HG02759 (cell line): ENCODE data around the gene TATDN2.
"Not testable (repeated sequence)": the region's sequence is repeated elsewhere in the genome, so short reads cannot be mapped to it uniquely, and the experiment has no call there.

ENCODE experiments used
- ATAC-seq: cut with Tn5 transposase; IDR thresholded peaks from one replicate; pipeline ENCODE4 v1.9.1; 2021; ENCODE audit warnings: mild to moderate bottlenecking, moderate library complexity; ENCODE audit not compliant: unreplicated experiment

The TATDN2 gene

GRCh38 chr3:10266936-10267335 is 18.7 kb downstream of the TATDN2 start:
- not testable (repeated sequence) for ATAC-seq

GRCh38 chr3:10268116-10268515 is 19.9 kb downstream of the TATDN2 start:
- ATAC-seq = no peak

- no peak for ATAC-seq
Observed at GRCh38 chr3:10268930-10269329, 20.7 kb downstream of the TATDN2 start.

- no peak for ATAC-seq
Observed at GRCh38 chr3:10269443-10269842, 21.2 kb downstream of the TATDN2 start.

GRCh38 chr3:10272476-10272875 is 24.2 kb downstream of the TATDN2 start:
- ATAC-seq = not testable (repeated sequence)

GRCh38 chr3:10272977-10273376 is 24.7 kb downstream of the TATDN2 start:
- ATAC-seq = no peak

GRCh38 chr3:10273702-10274305 is 25.5 kb downstream of the TATDN2 start:
- no peak for ATAC-seq

- ATAC-seq = no peak
Observed at GRCh38 chr3:10274601-10275000, 26.3 kb downstream of the TATDN2 start.

GRCh38 chr3:10277115-10277625 is 28.9 kb downstream of the TATDN2 start:
- ATAC-seq = no peak

- no peak for ATAC-seq
Observed at GRCh38 chr3:10278501-10278900, 30.2 kb downstream of the TATDN2 start.

- no peak for ATAC-seq
Observed at GRCh38 chr3:10279384-10280176, 31.3 kb downstream of the TATDN2 start.

- no peak for ATAC-seq
Observed at GRCh38 chr3:10280177-10280529, 31.9 kb downstream of the TATDN2 start.

- ATAC-seq = no peak
Observed at GRCh38 chr3:10280571-10280970, 32.3 kb downstream of the TATDN2 start.

GRCh38 chr3:10281951-10282350 is 33.7 kb downstream of the TATDN2 start:
- no peak for ATAC-seq

GRCh38 chr3:10283638-10284037 is 35.4 kb downstream of the TATDN2 start:
- ATAC-seq = no peak

GRCh38 chr3:10284496-10284895 is 36.2 kb downstream of the TATDN2 start:
- no peak for ATAC-seq

GRCh38 chr3:10285272-10286132 is 37.2 kb downstream of the TATDN2 start:
- no peak for ATAC-seq

GRCh38 chr3:10286133-10286524 is 37.9 kb downstream of the TATDN2 start:
- no peak for ATAC-seq

- ATAC-seq = no peak
Observed at GRCh38 chr3:10286596-10287295, 38.5 kb downstream of the TATDN2 start.

- no peak for ATAC-seq
Observed at GRCh38 chr3:10287936-10288574, 39.8 kb downstream of the TATDN2 start.
